NCI-H146 treated with DMSO at 0.1 percent for 48 hours (cell line): ENCODE results near the gene KRTAP1-5.
"Not testable (repeated sequence)": the region's sequence is repeated elsewhere in the genome, so short reads cannot be mapped to it uniquely, and the experiment has no call there.

Experiments
- DNase-seq: peaks from one replicate; lab custom pipeline; 2025; ENCODE audit not compliant: unreplicated experiment; lab: John Stamatoyannopoulos, UW

KRTAP1-5 gene

GRCh38 chr17:41026715-41027471, at the start of gene KRTAP1-5:
TSS of gene KRTAP1-5 (minus strand) at chr17:41027208. CDS start at chr17:41027155, 53 bp downstream.
- no peak for DNase-seq

DNA sequence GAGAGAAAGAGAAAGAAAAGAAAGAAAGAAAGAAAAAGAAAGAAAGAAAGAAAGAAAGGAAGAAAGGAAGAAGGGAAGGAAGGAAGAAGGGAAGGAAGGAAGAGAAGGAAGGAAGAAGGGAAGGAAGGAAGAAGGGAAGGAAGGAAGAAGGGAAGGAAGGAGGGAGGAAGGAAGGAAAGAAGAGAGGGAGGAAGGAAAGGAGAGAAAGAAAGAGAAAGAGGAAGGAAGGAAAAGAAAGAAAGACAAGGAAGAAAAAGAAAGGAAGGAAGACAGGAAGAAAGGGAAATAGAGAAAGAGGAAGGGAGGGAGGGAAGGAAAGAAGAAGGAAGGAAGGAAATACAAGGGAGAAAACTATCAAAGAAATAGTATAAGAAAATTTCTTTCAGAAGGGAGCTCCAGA, 49.8 kb upstream of the KRTAP1-5 start:
- no peak for DNase-seq

DNA sequence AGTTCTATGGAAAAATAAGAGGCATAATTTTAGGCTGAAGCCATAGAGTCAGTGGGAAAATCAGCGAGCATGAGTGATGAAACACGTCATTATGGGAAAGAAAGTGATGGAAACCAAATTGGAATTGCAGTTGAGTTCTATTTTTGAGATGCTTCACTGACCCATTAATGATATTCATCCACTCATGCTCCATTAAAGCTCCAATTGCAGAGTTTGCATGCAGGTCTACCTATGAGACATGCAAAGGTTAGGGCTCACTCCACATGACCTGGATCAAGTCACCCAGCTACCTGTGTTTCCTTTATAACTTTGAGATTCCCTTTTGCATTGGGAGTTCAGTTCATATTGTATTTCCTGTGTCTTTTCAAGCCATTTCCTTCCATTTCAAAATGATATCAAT, 46.7 kb upstream of the KRTAP1-5 start:
- DNase-seq = no peak

GRCh38 chr17:41071606-41072360, 44.8 kb upstream of the KRTAP1-5 start:
- DNase-seq = peak; percentile 33

DNA sequence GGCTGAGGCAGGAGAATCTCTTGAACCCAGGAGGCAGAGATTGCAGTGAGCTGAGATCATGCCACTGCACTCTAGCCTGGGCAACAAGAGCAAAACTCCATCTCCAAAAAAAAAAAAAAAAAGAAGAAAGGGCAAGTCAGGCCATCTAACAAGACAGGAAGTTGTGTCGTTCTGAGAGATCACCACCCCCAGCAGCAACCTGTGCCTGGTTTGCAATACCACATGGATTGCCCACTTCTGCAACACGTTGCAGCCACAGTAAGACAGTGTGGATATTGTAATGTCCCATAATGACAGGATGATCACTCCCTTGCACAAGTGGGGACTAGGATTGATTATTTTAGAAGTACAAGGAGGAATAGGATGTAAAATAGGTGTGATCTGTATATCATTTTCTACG, 42.0 kb upstream of the KRTAP1-5 start:
- DNase-seq = no peak

GRCh38 chr17:41067281-41067680, 40.3 kb upstream of the KRTAP1-5 start:
- no peak for DNase-seq

DNA sequence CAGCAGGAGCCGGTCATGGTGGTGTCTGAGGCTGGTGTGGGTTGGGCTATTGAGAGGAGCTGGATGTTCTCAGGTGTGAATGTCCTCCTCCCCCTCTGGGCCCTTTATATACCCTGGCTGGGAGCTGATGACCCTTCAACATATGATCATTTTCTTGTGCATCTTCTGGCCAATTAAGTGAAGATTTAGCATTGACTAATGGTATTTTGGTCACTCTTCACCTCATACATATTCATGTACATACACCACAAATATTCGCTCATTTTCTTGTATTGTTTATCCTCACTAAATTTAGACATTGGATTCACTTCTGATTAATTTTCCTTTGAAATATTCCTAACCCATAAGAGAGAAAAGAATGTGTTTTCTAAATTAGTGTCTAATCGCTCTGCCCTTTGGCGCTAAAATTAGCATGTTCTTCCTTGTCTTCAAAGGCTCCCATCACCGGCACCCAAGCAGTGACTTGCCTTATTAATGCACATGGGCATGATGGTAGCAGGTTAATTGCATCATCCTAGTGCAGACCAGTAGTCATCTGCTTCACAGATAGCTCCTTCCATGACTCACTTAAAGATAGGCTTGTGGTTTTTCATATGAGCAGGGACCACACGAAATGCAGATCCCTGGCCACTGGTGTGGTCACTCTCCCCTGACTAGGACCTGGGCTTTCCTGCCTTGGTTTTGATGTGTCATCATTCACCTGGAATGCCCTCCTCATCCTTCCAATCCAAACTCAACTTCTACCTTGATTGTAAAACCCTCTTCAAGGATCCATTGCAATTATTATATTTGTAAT, 39.0 kb upstream of the KRTAP1-5 start, which contains the start of gene KRTAP2-4:
TSS of gene KRTAP2-4 (minus strand) at position 51 of the 796 bp plus-strand sequence. CDS start at position 17, 34 bp downstream.
- peak; percentile 15 for DNase-seq

DNA sequence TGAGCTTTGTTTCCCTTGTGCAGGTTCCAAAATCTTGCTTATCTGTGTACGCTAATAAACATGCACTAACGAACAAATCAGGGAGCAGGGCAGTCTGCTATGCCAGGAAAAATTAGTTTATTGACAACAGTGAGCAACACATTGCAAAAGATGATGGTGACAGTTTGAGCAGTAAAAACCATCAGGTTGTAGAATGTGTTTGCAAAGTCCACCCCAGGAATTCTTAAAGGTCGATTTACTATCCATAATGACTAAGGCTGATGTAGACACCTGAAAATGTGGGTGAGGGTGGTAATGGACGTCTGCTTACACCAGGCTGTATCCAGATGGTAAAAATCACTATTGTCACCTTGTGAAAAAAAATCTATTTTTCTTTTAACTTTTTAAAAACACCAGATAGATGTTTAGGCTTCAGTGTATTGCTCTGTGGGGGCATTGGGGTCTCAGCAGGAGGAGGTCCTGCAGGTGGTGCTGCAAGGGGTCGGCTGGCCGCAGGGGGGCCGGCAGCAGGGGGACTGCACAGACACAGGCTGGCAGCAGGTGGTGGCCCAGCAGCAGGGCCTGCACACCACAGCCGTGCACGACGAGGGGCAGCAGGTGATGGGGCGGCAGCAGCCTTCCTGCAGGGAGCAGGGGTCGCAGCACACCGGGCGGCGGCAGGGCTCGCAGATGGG, 38.1 kb upstream of the KRTAP1-5 start:
- not testable (repeated sequence) for DNase-seq

- DNase-seq = no peak
These were observed 37.3 kb upstream of the KRTAP1-5 start for GRCh38 chr17:41064301-41064700.

DNA sequence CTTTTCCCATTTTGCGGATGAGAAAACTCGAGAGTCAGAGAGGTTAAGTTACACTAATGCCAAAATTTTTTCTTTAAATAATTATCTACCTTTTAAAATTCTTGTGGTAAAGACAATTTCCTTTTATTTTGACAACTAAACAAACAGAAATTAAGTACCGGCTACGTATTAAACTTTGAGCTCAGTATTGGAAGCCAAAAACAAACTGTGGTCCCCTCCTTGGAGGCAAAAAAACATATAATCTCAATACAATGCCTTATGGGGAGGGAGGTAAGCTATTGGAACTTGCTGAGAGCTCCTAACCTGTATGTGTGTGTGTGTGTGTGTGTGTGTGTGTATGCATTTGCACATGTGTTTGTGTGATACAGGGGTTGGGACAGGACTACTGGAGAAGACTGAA, 36.4 kb upstream of the KRTAP1-5 start:
- no peak for DNase-seq

DNA sequence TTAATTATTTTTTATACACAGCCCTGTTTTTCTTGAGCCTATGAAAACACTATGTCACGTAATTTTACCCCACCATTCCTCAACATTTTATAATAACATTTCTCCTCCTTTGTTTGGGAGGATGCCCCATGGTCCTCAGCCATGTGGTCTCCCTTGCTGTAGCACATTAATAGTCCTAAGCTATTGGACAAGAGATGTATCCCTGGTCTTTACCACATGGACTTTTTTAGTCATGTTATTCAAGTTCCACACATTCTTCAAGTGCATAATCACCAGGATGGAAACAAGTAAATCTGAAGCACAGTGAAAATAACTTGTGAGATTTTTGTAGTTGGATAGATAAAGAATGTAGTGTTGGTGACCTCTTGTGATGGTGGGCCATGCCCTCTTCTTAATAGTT, 35.0 kb upstream of the KRTAP1-5 start:
- no peak for DNase-seq

GRCh38 chr17:41060052-41060604, 33.1 kb upstream of the KRTAP1-5 start, which contains the start of gene KRTAP2-3:
TSS of gene KRTAP2-3 (minus strand) at chr17:41060114. CDS start at chr17:41060050, 64 bp downstream.
- peak; percentile 15 for DNase-seq

DNA sequence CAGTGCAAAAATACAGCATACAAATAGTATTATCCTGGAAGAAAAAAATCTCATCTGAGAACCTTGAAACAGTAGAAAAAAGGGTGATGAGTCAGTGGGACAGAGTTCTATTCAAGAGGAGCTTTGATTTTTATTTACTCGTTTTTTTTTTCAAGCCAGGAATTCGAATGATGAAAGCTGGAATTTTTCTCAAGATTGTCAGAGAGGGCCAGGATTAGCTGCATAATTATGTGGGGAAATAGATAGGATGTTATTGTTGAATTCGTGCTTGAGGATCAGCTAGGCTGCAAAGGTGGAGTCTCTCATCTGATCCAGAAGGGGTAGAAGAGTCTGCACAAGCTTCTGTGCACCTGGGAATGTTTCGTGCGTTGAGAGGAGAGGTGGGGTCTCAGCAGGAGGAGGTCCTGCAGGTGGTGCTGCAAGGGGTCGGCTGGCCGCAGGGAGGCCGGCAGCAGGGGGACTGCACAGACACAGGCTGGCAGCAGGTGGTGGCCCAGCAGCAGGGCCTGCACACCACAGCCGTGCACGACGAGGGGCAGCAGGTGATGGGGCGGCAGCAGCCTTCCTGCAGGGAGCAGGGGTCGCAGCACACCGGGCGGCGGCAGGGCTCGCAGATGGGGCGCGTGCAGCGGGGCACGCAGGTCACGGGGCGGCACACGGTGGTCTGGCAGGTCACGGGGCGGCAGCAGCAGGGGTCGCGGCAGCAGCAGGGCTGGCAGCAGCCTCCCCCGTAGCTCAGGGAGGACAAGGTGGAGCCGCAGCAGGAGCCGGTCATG, 32.5 kb upstream of the KRTAP1-5 start:
- DNase-seq = peak; percentile 59

DNA sequence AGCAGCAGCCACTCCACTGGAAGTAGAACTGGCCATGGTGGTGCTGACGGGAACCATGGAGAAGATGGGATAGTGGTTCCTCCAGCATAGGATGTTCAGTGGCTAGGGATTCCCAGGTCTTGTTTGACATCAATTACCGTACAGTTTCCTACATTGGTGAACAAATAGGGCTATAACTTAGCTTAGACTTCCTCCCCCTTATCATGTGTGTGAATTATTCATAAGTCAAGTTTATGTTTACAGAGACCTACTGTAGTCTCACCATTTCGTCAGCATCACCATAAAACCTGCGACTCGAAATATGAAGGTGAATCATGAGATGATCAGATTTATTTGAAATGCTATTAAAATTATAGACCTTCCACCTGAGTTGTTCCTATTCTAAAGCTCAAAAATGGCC, 31.7 kb upstream of the KRTAP1-5 start:
- no peak for DNase-seq

DNA sequence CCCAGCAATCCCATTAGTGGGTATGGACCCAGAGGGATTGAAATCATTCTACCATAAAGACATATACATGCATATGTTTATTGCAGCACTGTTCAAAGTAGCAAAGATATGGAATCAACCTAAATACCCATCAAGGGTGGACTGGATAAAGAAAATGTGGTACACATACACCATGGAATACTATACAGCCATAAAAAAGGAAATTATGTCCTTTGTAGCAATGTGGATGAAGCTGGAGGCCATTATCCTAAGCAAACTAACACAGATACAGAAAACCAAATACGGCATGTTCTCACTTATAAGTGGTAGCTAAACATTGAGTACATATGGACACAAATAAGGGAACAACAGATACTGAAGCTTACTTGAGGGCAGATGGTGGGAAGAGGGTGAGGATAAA, 30.5 kb upstream of the KRTAP1-5 start:
- no peak for DNase-seq

GRCh38 chr17:41055130-41055529, 28.1 kb upstream of the KRTAP1-5 start, which contains the start of gene KRTAP2-2:
TSS of gene KRTAP2-2 (minus strand) at chr17:41055230. CDS start at chr17:41055211, 19 bp downstream.
- DNase-seq = not testable (repeated sequence)

DNA sequence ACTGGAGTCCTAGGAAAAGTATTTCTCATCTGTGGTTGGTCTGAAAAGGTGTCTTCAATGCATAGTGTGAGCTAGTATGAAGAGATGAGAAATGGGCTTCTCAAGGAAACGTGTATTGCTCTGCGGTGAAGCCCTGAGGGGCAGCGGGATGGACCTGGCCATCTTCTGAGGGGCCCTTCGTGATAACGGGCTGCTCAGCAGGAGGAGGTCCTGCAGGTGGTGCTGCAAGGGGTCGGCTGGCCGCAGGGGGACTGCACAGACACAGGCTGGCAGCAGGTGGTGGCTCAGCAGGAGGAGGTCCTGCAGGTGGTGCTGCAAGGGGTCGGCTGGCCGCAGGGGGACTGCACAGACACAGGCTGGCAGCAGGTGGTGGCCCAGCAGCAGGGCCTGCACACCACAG, 27.5 kb upstream of the KRTAP1-5 start:
- DNase-seq = not testable (repeated sequence)

GRCh38 chr17:41054025-41054424, 27.0 kb upstream of the KRTAP1-5 start:
- DNase-seq = no peak

GRCh38 chr17:41052566-41052965, 25.6 kb upstream of the KRTAP1-5 start:
- no peak for DNase-seq

- DNase-seq = no peak
These were observed 22.1 kb upstream of the KRTAP1-5 start for GRCh38 chr17:41049110-41049509.
